Measurements from ENCODE around the gene MYNN. TPM values are rescaled to one million over a fixed set of nuclear protein-coding genes. Genes with fewer than 3 reads are reported as not detected.
A peak's percentile ranks its signal among the peaks of the same experiment; 100 is the strongest.

Gene MYNN
- total RNA-seq, 1 experiment from 2014 or later = 20.4 TPM

GRCh38 chr3:169760479-169760878 is 12.7 kb upstream of the MYNN start:
- peaks cover 9% of the 10 kb centered on the region for H3K9me3 Mint-ChIP-seq (ENCODE audit: unreplicated experiment)
- H3K27ac Mint-ChIP-seq (ENCODE audit: low read depth, unreplicated experiment) = no peak overlapping the region
- no peak for TF ChIP-seq CTCF (IDR thresholded peaks at IDR 0.05; ENCODE audit: unreplicated experiment)
- no TSS peak for BruUV-seq (replicated peaks)
- CTCF ChIA-PET = interaction anchor here (0.7 to 1.8 kb wide), 3 partner anchors 9 to 388 kb away, joined by 3 to 4 read pairs (median 3); partner anchors contain the start of gene ACTRT3
- H3K27me3 Mint-ChIP-seq (ENCODE audit: insufficient read depth, unreplicated experiment) = no peaks in the 10 kb centered on the region
- POLR2A ChIA-PET = interaction anchor here (0.6 to 6.1 kb wide), 2 partner anchors 13 to 779 kb away, joined by 3 to 50 read pairs; partner anchors contain the start of gene MYNN
- peak; percentile 47 for DNase-seq (ENCODE audit: unreplicated experiment)
- H3K36me3 Mint-ChIP-seq (ENCODE audit: insufficient read depth, unreplicated experiment) = peaks cover 7% of the 10 kb centered on the region
- H3K4me3 Mint-ChIP-seq (ENCODE audit: unreplicated experiment) = no peak overlapping the region
- H3K4me1 Mint-ChIP-seq (ENCODE audit: insufficient read depth, unreplicated experiment) = peaks cover 18% of the 10 kb centered on the region
- intact Hi-C loops (cut with micrococcal nuclease) = no loop called here

GRCh38 chr3:169764312-169764881 is 8.8 kb upstream of the MYNN start:
- ChIA-PET CTCF (interaction anchor here (1.4 to 3.3 kb wide), 2 partner anchors 9 to 100 kb away, joined by 5 to 14 read pairs; partner anchors contain the start of gene MYNN), POLR2A (interaction anchor here (0.7 to 6.1 kb wide), 6 partner anchors 9 to 678 kb away, joined by 3 to 50 read pairs (median 4); partner anchors contain the start of gene MYNN)
- intact Hi-C loops (cut with micrococcal nuclease) = no loop called here
- no peaks in the 10 kb centered on the region for H3K9me3 Mint-ChIP-seq (ENCODE audit: unreplicated experiment)
- H3K4me1 Mint-ChIP-seq (ENCODE audit: insufficient read depth, unreplicated experiment) = peaks cover 11% of the 10 kb centered on the region
- H3K27me3 Mint-ChIP-seq (ENCODE audit: insufficient read depth, unreplicated experiment) = no peaks in the 10 kb centered on the region
- TF ChIP-seq CTCF (IDR thresholded peaks at IDR 0.05; ENCODE audit: unreplicated experiment) = no peak
- peak overlapping the region; percentile 94 for H3K27ac Mint-ChIP-seq (ENCODE audit: low read depth, unreplicated experiment)
- peak; percentile 64 for DNase-seq (ENCODE audit: unreplicated experiment)
- peak overlapping the region; percentile 75 for H3K4me3 Mint-ChIP-seq (ENCODE audit: unreplicated experiment)
- H3K36me3 Mint-ChIP-seq (ENCODE audit: insufficient read depth, unreplicated experiment) = peaks cover 13% of the 10 kb centered on the region
- BruUV-seq (replicated peaks) = TSS peak; percentile 93

- Mint-ChIP-seq H3K4me1 (ENCODE audit: insufficient read depth, unreplicated experiment) (peaks cover 10% of the 10 kb centered on the region), H3K27me3 (ENCODE audit: insufficient read depth, unreplicated experiment) (no peaks in the 10 kb centered on the region), H3K9me3 (ENCODE audit: unreplicated experiment) (no peaks in the 10 kb centered on the region), H3K27ac (ENCODE audit: low read depth, unreplicated experiment) (peak within 1 kb of the TSS; percentile 94), H3K36me3 (ENCODE audit: insufficient read depth, unreplicated experiment) (peaks cover 13% of the 10 kb centered on the region), H3K4me3 (ENCODE audit: unreplicated experiment) (peak within 1 kb of the TSS; percentile 75)
- DNase-seq (ENCODE audit: unreplicated experiment) = peak; percentile 95
- BruUV-seq (replicated peaks) = TSS peak; percentile 86
- CTCF ChIA-PET = interaction anchor here (0.6 to 3.3 kb wide), 2 partner anchors 8 to 21 kb away, joined by 3 to 14 read pairs; partner anchors contain the start of gene MYNN
- POLR2A ChIA-PET = interaction anchor here (0.7 to 6.1 kb wide), 6 partner anchors 8 to 678 kb away, joined by 3 to 50 read pairs (median 4); partner anchors contain the start of gene MYNN
- intact Hi-C loops (cut with micrococcal nuclease) = no loop called here
- TF ChIP-seq CTCF (IDR thresholded peaks at IDR 0.05; ENCODE audit: unreplicated experiment) = no peak
These were observed 8.1 kb upstream of the MYNN start, which contains the start of gene TERC for GRCh38 chr3:169764882-169765612. TERC (minus strand) TSS chr3:169765060.
